GM19438 (cell line): ENCODE results near the gene SIAH1.
A peak's percentile ranks its signal among the peaks of the same experiment; 100 is the strongest.
"Not testable (repeated sequence)": the region's sequence is repeated elsewhere in the genome, so short reads cannot be mapped to it uniquely, and the experiment has no call there.

Source experiments
- ATAC-seq: cut with Tn5 transposase; IDR thresholded peaks from one replicate; pipeline ENCODE4 v1.9.1; 2021; ENCODE audit warnings: low read depth; ENCODE audit not compliant: unreplicated experiment

The SIAH1 gene

GRCh38 chr16:48385253-48386150 is at the start of gene SIAH1:
Gene SIAH1 (minus strand): TSS chr16:48385413. CDS start chr16:48362428, 22,985 bp downstream.
- peak; percentile 71 for ATAC-seq

GRCh38 chr16:48434653-48435317 is 49.6 kb upstream of the SIAH1 start:
- ATAC-seq, result no peak

DNA sequence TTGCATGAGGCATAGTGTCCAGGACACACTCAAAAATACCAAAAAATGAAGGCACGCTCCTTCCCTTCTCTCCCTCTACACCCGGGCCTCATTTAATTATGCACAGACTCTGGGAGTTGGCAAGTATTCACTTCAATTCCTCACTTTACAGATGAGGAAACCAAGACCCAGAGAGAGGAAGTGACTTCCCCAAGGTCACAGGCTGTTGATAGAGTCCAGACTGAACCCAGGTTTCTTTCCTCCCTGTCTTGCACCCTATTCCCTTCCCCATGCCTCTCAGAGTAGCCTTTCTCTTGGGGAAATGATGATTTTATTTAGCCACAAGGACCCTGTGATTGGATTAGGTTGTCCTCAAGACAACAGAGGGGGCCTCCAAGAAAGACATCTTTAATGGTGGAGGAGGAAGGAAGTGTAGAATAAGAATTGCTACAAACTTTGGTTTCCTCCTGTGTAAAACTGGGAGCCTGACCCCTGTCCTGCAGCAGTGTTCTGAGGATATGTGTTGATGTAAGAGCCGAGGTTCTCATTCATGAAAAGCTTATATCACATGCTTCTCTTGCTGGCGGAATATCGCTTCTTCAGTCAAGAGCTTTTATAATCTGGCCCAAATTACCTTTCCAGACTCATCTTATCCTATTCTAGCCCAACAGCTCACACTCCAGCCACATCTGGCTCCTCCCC is 48.8 kb upstream of the SIAH1 start:
- no peak for ATAC-seq

- ATAC-seq, result no peak
Observed at GRCh38 chr16:48433116-48433849, 48.1 kb upstream of the SIAH1 start.

GRCh38 chr16:48432136-48432535 is 46.9 kb upstream of the SIAH1 start:
- ATAC-seq, result peak; percentile 74

DNA sequence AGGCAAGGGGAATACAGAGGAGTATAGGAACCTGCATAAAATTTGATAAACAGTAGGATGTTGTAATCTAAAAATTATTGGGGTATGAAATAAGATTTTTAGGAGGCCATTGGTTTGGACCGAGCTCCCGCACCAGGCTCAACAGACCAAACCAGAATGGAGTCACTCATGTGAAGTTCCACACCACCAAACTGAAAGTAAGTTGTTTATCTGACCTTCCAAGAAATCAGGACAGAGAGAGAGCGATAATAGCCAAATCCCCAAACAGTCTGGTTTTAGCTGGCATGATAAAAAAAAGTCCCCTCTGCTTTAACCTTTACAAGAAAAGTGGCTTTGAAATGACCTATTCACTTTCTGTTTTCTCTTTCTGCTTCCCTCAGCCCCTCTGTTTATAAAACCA is 45.7 kb upstream of the SIAH1 start:
- no peak for ATAC-seq

DNA sequence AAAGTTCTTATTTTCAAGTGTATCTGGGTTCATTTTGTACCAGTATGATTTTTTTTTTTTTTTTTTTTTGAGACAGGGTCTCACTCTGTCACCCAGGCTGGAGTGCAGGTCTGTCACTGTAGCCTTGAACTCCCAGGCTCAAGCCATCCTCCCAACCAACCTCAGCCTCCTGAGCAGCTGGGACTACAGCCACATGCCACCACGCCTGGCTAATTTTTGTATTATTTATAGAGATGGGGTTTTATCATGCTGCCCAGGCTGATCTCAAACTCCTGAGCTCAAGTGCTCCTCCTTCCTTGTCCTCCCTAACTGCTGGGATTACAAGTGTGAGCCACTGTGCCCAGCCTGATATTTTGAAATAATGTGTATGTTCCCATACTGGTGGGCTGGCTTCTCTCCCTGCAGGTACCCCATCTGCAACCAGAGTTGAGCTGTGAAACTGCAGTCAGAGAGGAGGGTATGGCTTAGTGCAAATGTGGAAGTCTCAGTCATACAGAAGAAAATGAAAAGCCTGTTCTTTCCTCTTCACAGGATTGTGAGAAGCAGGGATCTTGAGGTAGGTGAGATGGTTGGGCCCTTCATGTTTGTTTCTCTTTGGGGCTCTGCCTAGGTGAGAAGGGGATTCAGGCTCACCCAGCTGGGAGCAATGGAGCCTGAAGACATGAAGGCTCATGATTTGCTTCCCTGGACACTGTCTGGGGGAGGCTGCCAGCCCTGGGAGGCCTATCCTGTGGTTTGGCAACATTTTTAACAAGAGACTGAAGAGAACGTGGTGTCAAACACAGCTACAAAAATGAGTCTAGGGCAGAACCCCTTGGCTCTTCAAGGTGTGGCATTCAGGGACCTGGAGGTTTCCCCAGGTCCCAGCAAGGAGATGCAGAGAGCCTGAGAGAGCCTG is 41.3 kb upstream of the SIAH1 start:
- no peak for ATAC-seq

GRCh38 chr16:48422537-48422936 is 37.3 kb upstream of the SIAH1 start:
- ATAC-seq, result no peak

- no peak for ATAC-seq
Observed at GRCh38 chr16:48421741-48422140, 36.5 kb upstream of the SIAH1 start.

DNA sequence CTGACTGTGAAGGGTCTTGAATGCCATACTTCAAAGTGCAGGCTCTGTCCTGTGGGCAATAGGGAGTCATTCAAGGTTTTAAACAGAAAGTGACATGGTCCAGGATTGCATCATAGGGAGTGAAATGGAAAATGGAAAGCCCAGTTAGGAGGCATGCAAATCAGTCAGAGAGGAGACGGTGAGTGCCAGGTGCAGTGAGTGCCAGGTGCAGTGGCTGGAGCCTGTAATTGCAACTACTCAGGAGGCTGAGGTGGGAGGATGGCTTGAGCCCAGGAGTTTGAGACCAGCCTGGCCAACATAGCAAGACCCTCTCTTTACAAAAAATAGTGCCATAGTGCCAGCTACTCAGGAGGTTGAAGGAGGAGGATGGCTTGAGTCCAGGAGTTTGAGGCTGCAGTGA is 35.2 kb upstream of the SIAH1 start:
- no peak for ATAC-seq

GRCh38 chr16:48416617-48417016 is 31.4 kb upstream of the SIAH1 start:
- ATAC-seq, result not testable (repeated sequence)

GRCh38 chr16:48413272-48413671 is 28.1 kb upstream of the SIAH1 start:
- ATAC-seq, result no peak

- no peak for ATAC-seq
Observed at GRCh38 chr16:48409839-48410632, 24.8 kb upstream of the SIAH1 start.

- ATAC-seq, result no peak
Observed at GRCh38 chr16:48408688-48409087, 23.5 kb upstream of the SIAH1 start.

DNA sequence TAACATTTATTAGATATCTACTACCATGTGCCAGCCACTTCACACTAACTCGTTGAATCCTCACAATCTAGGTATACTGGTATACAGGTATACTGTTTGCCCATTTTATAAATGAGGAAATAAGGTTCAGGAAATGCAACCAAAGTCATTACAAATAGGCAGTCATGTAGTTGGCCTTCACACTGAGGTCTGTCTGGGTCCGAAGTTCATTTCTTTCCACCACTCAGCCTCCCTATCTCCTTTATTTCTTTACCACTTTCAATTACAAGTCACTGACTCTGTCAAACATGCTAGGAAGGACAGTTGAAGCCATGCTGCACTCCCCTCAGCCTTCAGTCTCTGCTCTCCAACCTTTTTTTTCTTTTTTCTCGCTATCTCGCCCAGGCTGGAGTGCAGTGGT is 20.7 kb upstream of the SIAH1 start:
- ATAC-seq, result no peak

DNA sequence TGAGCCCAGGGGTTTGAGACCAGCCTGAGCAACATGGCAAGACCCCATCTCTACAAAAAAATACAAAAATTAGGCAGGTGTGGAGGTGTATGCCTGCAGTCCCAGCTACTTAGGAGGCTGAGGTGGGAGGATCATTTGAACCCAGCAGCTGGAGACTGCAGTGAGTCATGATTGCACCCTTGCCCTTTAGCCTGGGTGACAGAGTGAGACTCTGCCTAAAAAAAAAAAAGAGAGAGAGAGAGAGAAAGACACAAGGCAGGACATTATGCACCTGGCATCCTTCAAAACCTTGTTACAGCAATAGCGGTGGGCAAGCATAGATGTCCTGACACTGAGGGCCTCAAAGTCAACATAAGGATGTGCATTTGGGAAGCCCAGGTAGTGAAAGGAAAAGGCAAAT is 19.9 kb upstream of the SIAH1 start:
- no peak for ATAC-seq

DNA sequence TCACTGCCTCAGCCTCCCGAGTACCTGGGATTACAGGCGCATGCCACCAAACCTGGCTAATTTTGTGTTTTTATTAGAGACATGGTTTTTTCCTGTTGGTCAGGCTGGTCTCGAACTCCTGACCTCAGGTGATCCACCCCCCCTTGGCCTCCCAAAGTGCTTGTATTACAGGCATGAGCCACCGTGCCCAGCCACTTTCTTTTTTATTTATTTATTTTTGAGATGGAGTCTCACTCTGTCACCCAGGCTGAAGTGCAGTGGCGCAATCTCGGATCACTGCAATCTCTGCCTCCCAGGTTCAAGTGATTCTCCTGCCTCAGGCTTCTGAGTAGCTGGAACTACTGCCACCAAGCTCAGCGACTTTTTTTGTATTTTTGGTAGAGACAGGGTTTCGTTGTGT is 17.3 kb upstream of the SIAH1 start:
- not testable (repeated sequence) for ATAC-seq

GRCh38 chr16:48395375-48395774 is 10.2 kb upstream of the SIAH1 start:
- no peak for ATAC-seq

GRCh38 chr16:48394355-48394703 is 9.1 kb upstream of the SIAH1 start:
- ATAC-seq, result no peak
